ENCODE results near the gene GUCY1A1.

DNA sequence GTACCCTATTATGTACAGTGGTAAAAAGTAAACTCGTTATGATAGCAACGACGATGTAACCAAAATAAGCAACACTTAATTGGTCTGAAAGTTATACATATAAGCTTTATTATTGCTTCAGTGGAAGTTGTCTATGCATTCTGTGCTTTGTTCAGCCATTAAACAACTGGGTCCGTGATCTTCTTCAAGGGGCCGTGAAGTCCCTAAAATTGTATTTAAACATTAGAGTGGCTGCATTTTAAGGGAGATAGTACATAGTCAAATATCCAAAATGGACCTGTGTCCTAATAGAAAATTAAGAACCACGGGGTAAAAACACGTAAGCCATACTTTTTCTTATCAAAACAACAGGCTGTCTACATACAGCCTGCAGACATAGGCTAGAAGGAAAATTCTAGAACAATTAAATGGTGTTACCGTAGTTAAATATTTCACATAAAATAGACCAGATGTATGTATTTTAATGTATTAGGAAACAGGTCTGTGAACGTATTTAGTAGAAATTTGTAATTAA, 2.1 kb downstream of the GUCY1A1 start:
- TF ChIP-seq, protein P1, sequence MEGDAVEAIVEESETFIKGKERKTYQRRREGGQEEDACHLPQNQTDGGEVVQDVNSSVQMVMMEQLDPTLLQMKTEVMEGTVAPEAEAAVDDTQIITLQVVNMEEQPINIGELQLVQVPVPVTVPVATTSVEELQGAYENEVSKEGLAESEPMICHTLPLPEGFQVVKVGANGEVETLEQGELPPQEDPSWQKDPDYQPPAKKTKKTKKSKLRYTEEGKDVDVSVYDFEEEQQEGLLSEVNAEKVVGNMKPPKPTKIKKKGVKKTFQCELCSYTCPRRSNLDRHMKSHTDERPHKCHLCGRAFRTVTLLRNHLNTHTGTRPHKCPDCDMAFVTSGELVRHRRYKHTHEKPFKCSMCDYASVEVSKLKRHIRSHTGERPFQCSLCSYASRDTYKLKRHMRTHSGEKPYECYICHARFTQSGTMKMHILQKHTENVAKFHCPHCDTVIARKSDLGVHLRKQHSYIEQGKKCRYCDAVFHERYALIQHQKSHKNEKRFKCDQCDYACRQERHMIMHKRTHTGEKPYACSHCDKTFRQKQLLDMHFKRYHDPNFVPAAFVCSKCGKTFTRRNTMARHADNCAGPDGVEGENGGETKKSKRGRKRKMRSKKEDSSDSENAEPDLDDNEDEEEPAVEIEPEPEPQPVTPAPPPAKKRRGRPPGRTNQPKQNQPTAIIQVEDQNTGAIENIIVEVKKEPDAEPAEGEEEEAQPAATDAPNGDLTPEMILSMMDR (IDR thresholded peaks at IDR 0.05), result no peak
- TF ChIP-seq POLR2A (IDR thresholded peaks at IDR 0.05; ENCODE audit: low read depth), result no peak
- TF ChIP-seq POLR2AphosphoS5 (IDR thresholded peaks at IDR 0.05), result no peak

All from esophagus muscularis mucosa (tissue), 3 donors.